GM18867 (cell line): ENCODE results near the gene GRIN2A.

Source experiments
- ATAC-seq: cut with Tn5 transposase; IDR thresholded peaks from one replicate; pipeline ENCODE4 v1.9.1; 2021; ENCODE audit warnings: mild to moderate bottlenecking, moderate library complexity; ENCODE audit not compliant: unreplicated experiment

GRIN2A gene

GRCh38 chr16:10039220-10040096, 142.8 kb downstream of the GRIN2A start:
- no peak for ATAC-seq

GRCh38 chr16:10037751-10038150, 144.5 kb downstream of the GRIN2A start:
- no peak for ATAC-seq

- no peak for ATAC-seq
Measured at GRCh38 chr16:10036956-10037355, 145.3 kb downstream of the GRIN2A start.

- no peak for ATAC-seq
Measured at GRCh38 chr16:10033556-10033955, 148.7 kb downstream of the GRIN2A start.

GRCh38 chr16:10031955-10032354, 150.3 kb downstream of the GRIN2A start:
- ATAC-seq, result no peak

- no peak for ATAC-seq
Measured at GRCh38 chr16:10031473-10031872, 150.8 kb downstream of the GRIN2A start.

GRCh38 chr16:10028644-10029043, 153.6 kb downstream of the GRIN2A start:
- ATAC-seq, result no peak

GRCh38 chr16:10027553-10027952, 154.7 kb downstream of the GRIN2A start:
- no peak for ATAC-seq

GRCh38 chr16:10026593-10026992, 155.6 kb downstream of the GRIN2A start:
- no peak for ATAC-seq

- no peak for ATAC-seq
Measured at GRCh38 chr16:10022098-10022497, 160.1 kb downstream of the GRIN2A start.

- no peak for ATAC-seq
Measured at GRCh38 chr16:10020866-10021265, 161.4 kb downstream of the GRIN2A start.

GRCh38 chr16:10016752-10017151, 165.5 kb downstream of the GRIN2A start:
- no peak for ATAC-seq

- ATAC-seq, result no peak
Measured at GRCh38 chr16:10015397-10015796, 166.8 kb downstream of the GRIN2A start.

- no peak for ATAC-seq
Measured at GRCh38 chr16:10013774-10014173, 168.5 kb downstream of the GRIN2A start.

- ATAC-seq, result no peak
Measured at GRCh38 chr16:10013364-10013763, 168.9 kb downstream of the GRIN2A start.

GRCh38 chr16:10009684-10010083, 172.5 kb downstream of the GRIN2A start:
- ATAC-seq, result no peak

- ATAC-seq, result no peak
Measured at GRCh38 chr16:10003486-10003885, 178.7 kb downstream of the GRIN2A start.

GRCh38 chr16:10001258-10001775, 180.9 kb downstream of the GRIN2A start:
- no peak for ATAC-seq

- no peak for ATAC-seq
Measured at GRCh38 chr16:9996221-9996620, 186.0 kb downstream of the GRIN2A start.

GRCh38 chr16:9992441-9992840, 189.8 kb downstream of the GRIN2A start:
- ATAC-seq, result no peak

- no peak for ATAC-seq
Measured at GRCh38 chr16:9980981-9981380, 201.2 kb downstream of the GRIN2A start.

GRCh38 chr16:9978160-9978725, 204.0 kb downstream of the GRIN2A start:
- no peak for ATAC-seq
